ENCODE results near the gene OXT. TPM values are rescaled to one million over a fixed set of nuclear protein-coding genes. Genes with fewer than 3 reads are reported as not detected.

The OXT gene
- total RNA-seq, 1 donor from 2014 or later: not detected

GRCh38 chr20:3103369-3104032 is 32.1 kb downstream of the OXT start:
- Histone ChIP-seq H3K4me3 (ENCODE audit: low read depth, low read length) (no peak overlapping the region), H3K27me3 (ENCODE audit: control insufficient read depth, insufficient read depth, low read length) (no peaks in the 10 kb centered on the region), H3K36me3 (ENCODE audit: control insufficient read depth, insufficient read depth, low read length) (no peaks in the 10 kb centered on the region)
- no peak for DNase-seq (ENCODE audit: low read depth)
- TF ChIP-seq CTCF (IDR thresholded peaks at IDR 0.05; ENCODE audit: insufficient read depth, low read length, poor library complexity, severe bottlenecking): no peak

GRCh38 chr20:3105256-3106137 is 34.1 kb downstream of the OXT start:
- TF ChIP-seq CTCF (IDR thresholded peaks at IDR 0.05; ENCODE audit: insufficient read depth, low read length, poor library complexity, severe bottlenecking): no peak
- H3K36me3 ChIP-seq (ENCODE audit: control insufficient read depth, insufficient read depth, low read length): no peaks in the 10 kb centered on the region
- no peaks in the 10 kb centered on the region for H3K27me3 ChIP-seq (ENCODE audit: control insufficient read depth, insufficient read depth, low read length)
- no peak overlapping the region for H3K4me3 ChIP-seq (ENCODE audit: low read depth, low read length)
- no peak for DNase-seq (ENCODE audit: low read depth)

GRCh38 chr20:3106185-3106584 is 34.8 kb downstream of the OXT start:
- TF ChIP-seq CTCF (IDR thresholded peaks at IDR 0.05; ENCODE audit: insufficient read depth, low read length, poor library complexity, severe bottlenecking): no peak
- DNase-seq (ENCODE audit: low read depth): no peak
- Histone ChIP-seq H3K36me3 (ENCODE audit: control insufficient read depth, insufficient read depth, low read length) (no peaks in the 10 kb centered on the region), H3K27me3 (ENCODE audit: control insufficient read depth, insufficient read depth, low read length) (no peaks in the 10 kb centered on the region), H3K4me3 (ENCODE audit: low read depth, low read length) (no peak overlapping the region)

GRCh38 chr20:3106658-3107463 is 35.4 kb downstream of the OXT start:
- DNase-seq (ENCODE audit: low read depth): no peak
- H3K36me3 ChIP-seq (ENCODE audit: control insufficient read depth, insufficient read depth, low read length): no peaks in the 10 kb centered on the region
- H3K27me3 ChIP-seq (ENCODE audit: control insufficient read depth, insufficient read depth, low read length): no peaks in the 10 kb centered on the region
- no peak overlapping the region for H3K4me3 ChIP-seq (ENCODE audit: low read depth, low read length)
- TF ChIP-seq CTCF (IDR thresholded peaks at IDR 0.05; ENCODE audit: insufficient read depth, low read length, poor library complexity, severe bottlenecking): no peak

GRCh38 chr20:3107464-3108025 is 36.1 kb downstream of the OXT start:
- TF ChIP-seq CTCF (IDR thresholded peaks at IDR 0.05; ENCODE audit: insufficient read depth, low read length, poor library complexity, severe bottlenecking): no peak
- no peaks in the 10 kb centered on the region for H3K27me3 ChIP-seq (ENCODE audit: control insufficient read depth, insufficient read depth, low read length)
- no peak for DNase-seq (ENCODE audit: low read depth)
- H3K4me3 ChIP-seq (ENCODE audit: low read depth, low read length): no peak overlapping the region
- H3K36me3 ChIP-seq (ENCODE audit: control insufficient read depth, insufficient read depth, low read length): no peaks in the 10 kb centered on the region

Measured in kidney epithelial cell (primary cell).